Neural crest cell (in vitro differentiated cells): ENCODE measurements around the gene DYRK1A. TPM values are rescaled to one million over a fixed set of nuclear protein-coding genes. Genes with fewer than 3 reads are reported as not detected.
A peak's percentile ranks its signal among the peaks of the same experiment; 100 is the strongest.

Source experiments
- DNase-seq: peaks from one replicate; pipeline ENCODE4 v3.0.0; 2021; ENCODE audit warnings: low read depth, mixed read lengths, low spot score
- H3K27ac Mint-ChIP-seq: one replicate; pipeline ENCODE4 v1.8.0; 2021; ENCODE audit warnings: mild to moderate bottlenecking, mixed read lengths; ENCODE audit not compliant: unreplicated experiment
- H3K27me3 Mint-ChIP-seq: 2 replicates; pipeline ENCODE4 v1.8.0; 2021; ENCODE audit warnings: low read depth, mild to moderate bottlenecking, mixed read lengths
- H3K36me3 Mint-ChIP-seq: 2 replicates; pipeline ENCODE4 v1.8.0; 2021; ENCODE audit warnings: low read depth, mild to moderate bottlenecking, mixed read lengths
- H3K4me1 Mint-ChIP-seq: 2 replicates; pipeline ENCODE4 v1.8.0; 2021; ENCODE audit warnings: mixed read lengths
- H3K4me3 Mint-ChIP-seq: one replicate; pipeline ENCODE4 v1.8.0; 2021; ENCODE audit warnings: mild to moderate bottlenecking, mixed read lengths
- H3K9me3 Mint-ChIP-seq: 2 replicates; pipeline ENCODE4 v1.8.0; 2021; ENCODE audit warnings: mixed read lengths
- CTCF ChIP-seq: fragments of 200-600 bp; sonication (generic); conservative IDR thresholded peaks from 2 replicates; pipeline ENCODE4 v1.5.0; 2021; ENCODE audit warnings: antibody characterized with exemption, mild to moderate bottlenecking
- total RNA-seq: library from RNA; stranded (reverse); gene quantifications from 2 replicates; pipeline ENCODE4 v1.2.1, GENCODE V29; 2021

The DYRK1A gene
- total RNA-seq, 1 donor from 2014 or later, result 77.0 TPM

- Mint-ChIP-seq H3K27ac (no peak overlapping the region), H3K4me3 (no peak overlapping the region), H3K36me3 (no peaks in the 10 kb centered on the region), H3K4me1 (peaks cover 67% of the 10 kb centered on the region), H3K27me3 (no peaks in the 10 kb centered on the region), H3K9me3 (no peaks in the 10 kb centered on the region)
- no peak for DNase-seq
- TF ChIP-seq CTCF, result no peak
Measured at GRCh38 chr21:37374027-37374426, 7.5 kb downstream of the DYRK1A start.

GRCh38 chr21:37375866-37376574 lies 9.4 kb downstream of the DYRK1A start:
- Mint-ChIP-seq H3K9me3 (no peaks in the 10 kb centered on the region), H3K27ac (peak overlapping the region; percentile 78), H3K4me3 (no peak overlapping the region), H3K27me3 (no peaks in the 10 kb centered on the region), H3K4me1 (peaks cover 66% of the 10 kb centered on the region), H3K36me3 (no peaks in the 10 kb centered on the region)
- DNase-seq, result no peak
- no peak for TF ChIP-seq CTCF

- Mint-ChIP-seq H3K4me3 (peak overlapping the region; percentile 1), H3K27ac (no peak overlapping the region), H3K36me3 (no peaks in the 10 kb centered on the region), H3K9me3 (peaks cover 2% of the 10 kb centered on the region), H3K27me3 (no peaks in the 10 kb centered on the region), H3K4me1 (peaks cover 62% of the 10 kb centered on the region)
- no peak for DNase-seq
- no peak for TF ChIP-seq CTCF
Measured at GRCh38 chr21:37378700-37379139, 12.1 kb downstream of the DYRK1A start.

GRCh38 chr21:37380349-37381323 lies 14.1 kb downstream of the DYRK1A start:
- H3K4me1 Mint-ChIP-seq, result peaks cover 63% of the 10 kb centered on the region

More at GRCh38 chr21:37380349-37381323, 14.1 kb downstream of the DYRK1A start:
- no peak for DNase-seq
- no peak for TF ChIP-seq CTCF
- peaks cover 2% of the 10 kb centered on the region for H3K9me3 Mint-ChIP-seq
- no peak overlapping the region for H3K4me3 Mint-ChIP-seq
- no peaks in the 10 kb centered on the region for H3K27me3 Mint-ChIP-seq
- peak overlapping the region; percentile 14 for H3K27ac Mint-ChIP-seq
- H3K36me3 Mint-ChIP-seq, result no peaks in the 10 kb centered on the region
